Sigmoid colon (tissue), 4 donors: ENCODE results near the gene PRKCA.

Experiments
- CTCF ChIP-seq, 4 experiments: fragments of 450-650 bp in 3 of 4; fragments of 200-600 bp in 1 of 4; IDR thresholded peaks; one replicate each; pipeline ENCODE4 v1.5.1; 2016 to 2019; ENCODE audit warnings: antibody characterized with exemption in 4 of 4, mild to moderate bottlenecking in 3 of 4, moderate library complexity in 2 of 4
- POLR2A ChIP-seq, 2 donors: fragments of 450-650 bp; IDR thresholded peaks; one replicate each; pipeline ENCODE4 v1.6.1; 2016; ENCODE audit warnings: antibody characterized with exemption in 2 of 2, mild to moderate bottlenecking in 2 of 2, moderate library complexity in 2 of 2
- POLR2AphosphoS5 ChIP-seq, 4 donors: sonication (generic); formaldehyde crosslinking; IDR thresholded peaks; one replicate each; pipeline ENCODE4 v1.6.1; 2017; ENCODE audit warnings: antibody characterized with exemption in 4 of 4

GRCh38 chr17:66667090-66667489 lies 364.7 kb downstream of the PRKCA start:
- no peak for TF ChIP-seq CTCF (IDR thresholded peaks at IDR 0.05)
- no peak for TF ChIP-seq POLR2A (IDR thresholded peaks at IDR 0.05)
- no peak for TF ChIP-seq POLR2AphosphoS5 (IDR thresholded peaks at IDR 0.05)
